HTR-8/SVneo (cell line): ENCODE data around the gene EPHB2.

Source experiments
- DNase-seq: peaks from one replicate; pipeline ENCODE4 v3.0.0; 2011; ENCODE audit warnings: low spot score, mixed read lengths; ENCODE audit not compliant: insufficient read length
- FAIRE-seq: peaks from 2 replicates; lab custom pipeline; 2011; peaks lifted over from hg19 to GRCh38; lab: Jason Lieb, UNC

The EPHB2 gene

DNA sequence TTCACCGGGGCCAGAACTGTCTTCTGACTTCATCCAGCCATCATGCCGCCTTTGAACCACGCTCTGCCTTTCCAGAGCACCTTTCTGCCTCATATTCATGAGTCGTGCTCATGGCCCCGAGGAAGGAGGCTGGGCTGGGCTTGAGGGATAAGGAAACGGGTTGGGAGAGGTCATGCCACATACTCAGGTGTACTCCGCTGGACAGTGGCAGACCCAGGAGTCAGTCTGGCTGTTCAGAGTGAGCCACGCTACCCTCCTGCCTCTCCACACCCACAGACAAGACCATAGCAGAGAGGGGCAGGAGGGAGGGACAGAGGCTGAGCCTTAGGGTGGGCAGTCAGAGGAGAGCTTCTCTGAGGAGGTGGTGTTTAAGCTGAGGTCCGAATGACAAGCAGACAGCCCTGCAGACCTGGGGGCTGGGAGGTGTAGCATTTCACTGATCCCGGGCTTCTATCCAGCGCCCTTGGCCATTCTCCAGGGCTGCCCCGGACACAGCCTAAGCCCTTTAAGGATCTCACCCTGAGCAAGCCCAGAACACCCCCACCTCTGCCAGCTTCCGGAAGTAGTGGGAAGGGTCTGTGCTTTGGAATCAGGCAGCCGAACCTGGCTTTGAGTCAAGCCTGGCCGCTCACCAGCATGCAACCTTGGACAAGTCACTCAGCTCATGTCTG is 159.7 kb downstream of the EPHB2 start:
- DNase-seq = no peak
- no peak for FAIRE-seq

DNA sequence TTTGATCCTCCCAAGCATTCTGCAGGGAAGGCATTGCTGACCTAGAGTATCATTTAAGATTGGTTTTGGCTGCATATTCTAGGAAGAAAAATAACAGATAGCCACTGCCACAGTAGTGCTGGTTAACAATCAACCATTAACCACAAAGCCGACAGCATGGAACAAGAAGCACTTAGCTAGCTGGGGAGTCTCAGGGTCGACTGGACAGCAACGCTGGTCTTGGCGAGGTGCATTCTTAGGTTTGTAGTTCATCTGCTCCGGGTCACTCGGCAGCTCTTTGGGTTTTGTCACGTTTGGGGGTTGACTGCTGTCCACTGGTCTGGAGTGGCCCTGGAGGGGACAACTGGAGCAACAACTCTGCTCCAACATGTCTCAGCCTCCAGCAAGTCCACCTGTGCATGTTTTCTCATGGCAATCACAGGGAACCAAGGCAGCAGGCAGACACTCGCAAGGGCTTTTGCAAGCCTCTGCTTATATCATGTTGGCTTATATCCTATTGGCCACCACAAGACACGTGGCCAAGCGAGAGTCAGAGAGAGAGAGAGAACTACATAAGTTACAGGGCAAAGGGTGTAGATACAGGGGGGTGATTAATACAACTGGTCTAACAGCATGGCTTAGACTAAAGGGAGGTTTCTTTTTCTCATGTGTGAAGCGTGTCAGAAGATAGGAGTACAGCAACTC is 162.5 kb downstream of the EPHB2 start:
- FAIRE-seq (no peak), DNase-seq (no peak)

DNA sequence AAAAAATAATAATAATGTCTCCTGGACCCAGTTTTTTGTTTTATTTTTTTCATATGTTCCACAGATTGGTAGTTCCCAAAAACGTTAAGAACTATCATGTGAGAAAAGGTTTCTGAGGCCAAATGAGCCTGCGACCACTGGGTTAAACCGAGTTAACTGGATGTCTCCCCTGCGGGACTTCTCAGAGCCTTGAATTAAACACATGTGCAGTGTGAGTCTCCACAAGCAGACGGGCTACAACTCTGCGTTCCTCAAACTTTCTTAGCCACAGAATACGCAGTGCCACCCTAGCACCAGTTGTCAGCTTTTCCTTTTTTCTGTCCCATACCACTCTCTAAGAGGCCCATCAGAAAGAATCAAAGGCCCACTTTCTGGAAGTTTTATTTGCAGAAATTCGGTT is 164.1 kb downstream of the EPHB2 start:
- no peak for FAIRE-seq
- no peak for DNase-seq

DNA sequence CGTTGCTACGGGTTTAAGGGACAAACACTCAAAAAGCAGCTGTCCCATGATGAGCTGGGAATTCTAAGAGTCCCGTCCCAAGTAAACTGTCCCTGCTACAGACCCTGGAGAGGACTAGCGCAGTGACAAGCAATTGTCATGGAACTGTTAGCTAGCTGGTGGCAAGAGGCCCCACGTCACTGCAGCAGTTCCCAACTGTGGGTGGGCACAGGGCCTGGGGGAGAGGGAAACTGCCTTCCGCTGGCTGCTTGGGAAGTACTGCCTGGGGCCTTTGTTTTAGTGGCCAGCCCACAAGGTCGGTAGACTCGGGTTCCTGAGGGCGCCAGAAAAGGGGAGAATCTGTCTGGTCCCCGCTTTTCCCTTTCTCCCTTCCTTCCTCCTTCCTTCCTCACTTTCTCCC is 164.6 kb downstream of the EPHB2 start:
- FAIRE-seq = no peak

DNA sequence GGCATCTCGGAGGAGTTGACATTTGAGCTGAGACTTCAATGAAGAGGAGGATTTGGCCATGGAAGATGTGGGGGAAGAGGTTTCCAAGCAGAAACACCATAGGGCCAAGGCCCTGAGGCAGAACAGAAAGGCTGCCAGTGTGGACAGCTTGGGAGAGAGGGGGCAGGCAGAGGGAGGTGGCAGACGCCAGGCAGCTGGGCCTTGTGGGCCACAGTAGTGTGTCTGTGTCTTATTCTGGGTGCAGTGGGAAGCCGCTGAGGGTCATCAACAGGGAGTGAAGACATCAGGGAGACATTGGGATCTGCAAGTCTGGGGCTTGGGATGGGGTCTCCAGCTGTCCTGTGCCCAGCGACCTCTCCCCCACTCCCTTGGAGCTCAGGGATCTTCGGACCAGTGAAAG is 165.2 kb downstream of the EPHB2 start:
- FAIRE-seq (no peak), DNase-seq (no peak)

More for the DNA sequence above, 164.6 kb downstream of the EPHB2 start:
- DNase-seq = no peak

DNA sequence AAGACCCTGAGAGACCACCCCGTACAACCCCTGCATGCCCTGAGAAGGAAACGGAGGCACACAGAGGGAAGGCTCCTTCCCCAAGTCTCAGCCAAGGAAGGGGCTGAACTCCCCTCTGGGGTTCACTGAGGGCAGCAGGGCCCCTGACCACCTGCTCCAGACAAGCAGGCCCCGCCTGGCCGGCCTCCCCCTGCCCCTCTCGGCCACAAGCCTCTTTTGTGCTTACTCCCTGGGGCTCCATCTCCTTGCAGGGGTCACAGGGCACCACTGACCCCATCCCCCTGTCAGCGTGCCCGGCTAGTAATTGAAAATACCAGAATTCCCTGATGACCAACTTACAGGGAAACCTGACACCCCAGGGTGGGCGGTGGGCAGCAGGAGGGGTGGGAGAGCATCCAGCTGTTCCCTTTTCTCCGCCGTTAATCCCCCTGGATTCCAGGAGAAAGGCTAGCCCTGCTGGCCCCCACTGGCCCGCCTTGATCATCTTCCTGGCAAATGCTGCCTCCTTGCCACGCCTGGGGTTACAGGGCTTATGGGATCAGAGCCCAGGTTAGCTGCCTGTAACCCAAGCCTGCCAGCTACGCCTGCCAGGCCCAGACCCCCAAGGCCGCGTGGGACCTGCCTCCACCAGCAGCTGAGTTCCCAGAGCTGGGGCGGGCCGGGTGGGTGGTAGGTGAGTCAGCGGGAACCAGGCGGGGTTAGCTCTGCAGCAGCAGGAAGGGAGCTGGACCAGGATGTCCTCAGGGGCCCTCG is 165.9 kb downstream of the EPHB2 start:
- peak; percentile 86 for FAIRE-seq
- DNase-seq = peak; percentile 71

DNA sequence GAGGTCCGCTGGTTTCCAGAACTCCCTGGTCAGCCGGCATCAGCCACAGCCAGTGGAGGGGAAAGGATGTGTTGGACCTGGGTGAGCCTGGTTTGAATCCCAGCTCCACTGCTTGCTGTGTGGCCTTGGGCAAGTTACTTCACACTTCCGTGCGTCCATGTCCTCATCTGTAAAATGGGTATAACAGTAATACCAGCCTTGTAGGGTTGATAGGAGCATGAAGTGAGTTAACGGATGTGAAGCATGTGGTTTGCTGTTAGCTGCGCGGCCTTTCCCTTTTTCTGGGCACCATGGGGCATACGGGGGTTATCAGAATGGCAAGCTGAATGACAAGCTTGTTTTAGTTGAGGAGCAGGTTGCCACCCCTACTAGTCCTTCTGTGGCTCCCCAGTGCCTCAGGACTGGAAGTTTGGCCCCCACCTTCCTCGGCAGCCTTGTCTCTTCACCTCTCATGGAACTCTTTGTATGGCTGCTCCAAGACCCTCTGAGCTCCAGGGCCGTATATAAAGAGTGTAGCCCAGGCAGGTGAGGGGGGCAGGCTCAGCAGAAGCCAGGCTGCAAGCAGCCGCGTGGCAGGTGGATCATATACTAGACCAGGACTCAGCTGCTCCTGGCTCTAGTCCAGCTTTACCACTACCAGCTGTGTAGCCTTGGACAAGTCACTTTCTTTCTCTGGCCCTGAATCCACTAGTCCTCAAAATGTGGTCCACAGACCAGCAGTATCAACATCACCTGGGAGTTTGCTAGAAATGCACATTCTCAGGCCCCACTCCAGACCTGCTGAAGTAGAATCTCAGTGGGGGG is 166.7 kb downstream of the EPHB2 start:
- DNase-seq (no peak), FAIRE-seq (no peak)

DNA sequence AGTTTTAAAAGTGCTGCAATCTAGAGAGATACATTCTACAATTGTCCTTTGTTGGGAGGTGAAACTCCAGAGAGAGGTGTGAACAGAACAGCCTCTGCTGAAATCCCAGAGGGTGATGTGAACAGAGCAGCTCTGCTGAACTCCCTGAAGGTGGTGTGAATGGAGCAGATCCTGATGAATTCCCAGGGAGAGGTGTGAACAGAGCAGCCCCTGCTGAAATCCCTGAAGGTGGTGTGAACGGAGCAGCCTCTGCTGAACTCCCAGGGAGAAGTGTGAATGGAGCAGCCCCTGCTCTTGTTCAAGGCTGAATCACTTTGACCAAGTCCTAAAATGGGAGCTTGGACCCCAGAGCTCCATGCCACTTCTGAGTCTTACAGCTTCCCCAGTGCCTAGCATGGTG is 167.3 kb downstream of the EPHB2 start:
- FAIRE-seq (no peak), DNase-seq (no peak)

DNA sequence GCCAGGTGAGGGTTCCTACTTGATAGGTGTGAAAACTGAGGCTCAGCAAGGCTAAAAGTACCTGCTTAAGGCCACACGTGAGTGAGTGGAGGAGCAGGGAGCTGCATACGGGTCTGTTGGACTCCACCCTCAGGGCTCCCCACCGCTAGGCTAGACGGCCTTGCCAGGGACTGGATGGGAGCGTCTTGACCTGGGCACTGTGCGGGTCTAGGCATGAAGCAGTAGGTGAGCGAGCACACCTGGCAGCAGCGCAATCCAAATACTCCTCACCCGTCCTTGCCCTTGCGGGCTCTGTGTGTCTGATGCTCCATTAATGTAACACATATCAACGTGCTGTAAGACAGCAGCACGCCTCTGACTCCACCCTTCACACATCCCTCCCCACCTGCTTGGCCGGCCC is 168.0 kb downstream of the EPHB2 start:
- DNase-seq (no peak), FAIRE-seq (no peak)

DNA sequence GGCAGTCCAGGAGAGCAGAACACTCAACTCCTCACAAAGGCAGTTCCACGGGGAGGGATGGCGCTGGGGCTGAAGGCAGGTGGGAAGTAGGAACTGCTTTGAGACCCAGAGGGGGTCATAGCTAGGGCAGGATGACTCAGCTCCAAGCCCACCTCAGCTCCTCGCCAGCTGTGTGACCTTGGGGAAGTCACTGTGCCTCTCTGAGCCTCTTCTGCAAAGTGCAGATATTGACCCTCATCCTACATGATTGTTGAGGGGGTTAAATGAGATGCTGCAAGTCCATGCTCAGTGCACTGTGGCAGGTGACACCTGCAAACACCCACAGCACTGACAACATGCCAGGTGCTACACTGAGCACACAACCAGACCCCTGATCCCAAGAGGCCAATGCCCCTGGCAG is 168.8 kb downstream of the EPHB2 start:
- no peak for FAIRE-seq

DNA sequence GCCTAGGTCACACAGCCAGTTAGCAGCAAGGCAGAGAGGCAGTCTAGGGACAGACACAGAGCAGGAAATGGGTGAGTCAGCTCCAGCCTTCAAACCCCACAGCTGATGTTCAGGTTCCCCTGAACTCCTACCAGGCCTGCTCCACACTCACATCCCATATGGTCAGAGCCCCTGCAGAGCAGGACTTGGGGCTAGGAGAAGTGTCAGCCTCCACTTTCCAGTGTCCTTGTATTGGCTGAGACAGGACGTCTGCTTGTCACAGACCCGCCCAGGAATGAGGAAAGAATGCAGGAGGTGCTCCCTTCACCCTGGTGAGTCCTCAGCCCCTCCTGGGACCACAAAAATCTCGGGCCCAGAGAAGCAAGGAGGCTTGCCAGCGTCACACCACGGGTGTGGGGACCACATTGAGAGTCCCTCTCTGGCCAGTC is 169.5 kb downstream of the EPHB2 start:
- FAIRE-seq = no peak
- DNase-seq = peak; percentile 31

More for the DNA sequence above, 168.8 kb downstream of the EPHB2 start:
- DNase-seq = no peak

DNA sequence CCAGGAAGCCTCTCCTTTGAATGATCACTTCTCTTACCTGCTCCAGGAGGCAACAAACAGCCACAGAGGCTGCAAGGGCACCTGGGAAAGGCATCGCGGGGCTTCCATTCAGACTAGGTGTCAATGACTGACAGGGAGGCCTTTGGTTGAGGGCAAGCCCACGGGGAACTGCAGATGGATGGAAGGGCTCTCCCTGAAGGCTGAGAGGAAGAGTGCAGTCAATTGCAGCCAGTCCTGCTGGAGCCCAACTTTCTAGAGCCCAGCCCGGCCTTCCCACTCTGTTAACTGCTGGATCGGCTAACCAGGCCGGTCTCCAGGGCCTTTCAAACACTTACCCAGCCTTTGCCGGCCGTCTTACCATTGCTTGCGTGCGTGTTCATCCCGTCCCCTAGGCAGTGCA is 172.8 kb downstream of the EPHB2 start:
- FAIRE-seq (no peak), DNase-seq (no peak)

DNA sequence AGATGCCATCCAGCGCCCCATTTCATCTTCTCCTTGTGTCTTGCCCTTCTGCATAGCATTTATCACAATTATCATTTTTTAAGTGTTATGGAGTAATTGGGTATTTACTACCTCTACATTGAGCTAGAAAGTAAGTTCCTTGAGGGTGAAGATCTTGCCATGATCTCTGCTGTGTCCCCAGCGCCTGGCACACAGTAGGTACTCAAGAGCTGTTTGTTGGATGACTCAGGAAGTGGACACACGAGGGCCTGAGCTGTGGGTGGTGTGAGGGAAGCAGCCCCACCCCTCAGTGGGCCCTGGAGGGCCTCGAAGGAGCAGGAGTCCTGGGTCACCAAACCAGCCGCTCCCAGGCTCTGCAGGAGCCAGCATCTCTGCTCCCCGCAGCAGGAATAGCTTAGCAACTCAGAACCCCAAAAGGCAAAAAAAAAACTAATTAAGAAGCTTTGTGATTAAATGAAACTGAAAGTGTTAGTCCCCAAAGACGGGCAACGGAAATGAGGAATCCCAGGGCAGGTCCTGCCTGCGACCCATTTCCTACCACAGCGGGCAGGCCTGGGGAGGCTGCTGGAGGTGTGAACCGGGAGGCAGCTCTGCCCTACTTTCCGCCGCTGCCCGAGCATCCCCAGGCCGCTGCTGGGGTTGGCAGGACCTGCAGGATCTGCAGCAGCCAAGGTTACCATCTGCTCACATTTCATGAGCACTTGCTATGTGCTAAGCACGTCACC is 174.3 kb downstream of the EPHB2 start:
- no peak for FAIRE-seq

DNA sequence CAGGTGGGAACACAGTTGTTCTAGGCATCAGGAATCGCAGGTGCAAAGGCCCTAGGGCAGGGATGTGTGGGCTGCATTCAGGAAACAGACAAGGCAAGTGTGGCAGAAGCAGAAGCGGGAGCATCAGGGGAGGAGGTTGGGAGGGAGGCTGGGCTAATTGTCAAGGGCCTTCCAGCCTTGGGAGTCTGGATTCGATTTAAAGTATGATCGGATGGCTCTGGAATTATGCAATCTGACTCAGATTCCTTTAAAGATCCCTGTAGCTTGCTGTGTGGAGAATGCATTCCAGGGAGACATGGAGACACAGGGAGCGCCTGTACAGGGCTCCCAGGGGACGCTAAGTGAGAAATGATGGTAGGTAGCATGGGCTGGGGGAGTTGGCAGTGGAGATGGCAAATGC is 175.6 kb downstream of the EPHB2 start:
- FAIRE-seq (no peak), DNase-seq (no peak)

More for the DNA sequence above, 174.3 kb downstream of the EPHB2 start:
- DNase-seq = no peak

DNA sequence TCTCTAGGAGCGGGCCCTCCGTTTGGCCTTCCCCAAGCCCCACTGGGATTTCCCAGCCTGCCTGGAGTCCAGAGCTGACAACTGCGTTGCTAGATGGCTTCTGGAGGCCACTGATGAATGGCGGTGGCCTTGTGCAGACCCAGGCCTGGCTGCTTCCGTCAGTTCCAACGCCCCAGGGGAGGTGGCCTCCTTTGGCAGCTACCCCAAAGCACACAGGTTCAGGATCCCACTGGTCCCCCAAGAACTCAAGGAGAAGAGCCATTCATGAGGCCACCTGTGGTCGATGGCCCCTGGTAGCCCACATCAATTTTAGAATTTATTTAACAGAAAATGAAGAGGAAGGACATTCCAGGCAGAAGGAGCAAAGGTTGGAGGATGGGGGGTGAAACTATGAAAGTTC is 176.9 kb downstream of the EPHB2 start:
- DNase-seq (no peak), FAIRE-seq (no peak)

DNA sequence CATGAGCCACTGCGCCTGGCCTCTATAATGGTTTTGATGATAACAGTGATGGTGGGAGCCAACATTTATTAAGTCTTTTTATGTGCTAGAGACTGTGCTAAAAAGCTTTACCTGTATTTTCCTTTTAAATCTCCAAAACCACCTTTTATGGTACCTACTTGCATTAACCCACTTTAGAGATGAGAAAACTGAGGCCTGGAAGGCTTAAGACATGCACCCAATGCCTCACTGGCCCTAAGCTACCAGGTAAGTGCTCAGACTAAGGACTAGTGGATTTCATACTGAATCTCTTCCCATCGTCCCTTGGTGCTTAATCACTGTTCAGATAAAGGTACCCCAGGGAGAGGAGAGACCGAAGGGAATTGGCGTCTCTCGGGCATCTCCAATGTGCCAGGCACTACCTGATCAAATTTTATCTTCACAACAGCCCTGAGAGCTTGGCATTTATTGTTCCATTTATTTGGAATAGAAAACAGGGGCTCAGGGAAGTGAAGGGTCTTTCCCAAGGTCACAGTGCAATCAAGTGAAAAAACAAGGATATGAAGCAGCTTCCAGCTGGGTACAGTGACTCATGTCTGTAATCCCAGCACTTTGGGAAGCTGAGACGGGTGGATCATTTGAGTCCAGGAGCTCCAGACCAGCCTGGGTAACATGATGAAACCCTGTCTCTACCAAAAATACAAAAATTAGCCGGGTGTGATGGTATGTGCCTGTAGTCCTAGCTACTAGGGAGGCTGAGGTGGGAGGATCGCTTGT is 177.9 kb downstream of the EPHB2 start:
- DNase-seq = no peak
- FAIRE-seq = no peak

DNA sequence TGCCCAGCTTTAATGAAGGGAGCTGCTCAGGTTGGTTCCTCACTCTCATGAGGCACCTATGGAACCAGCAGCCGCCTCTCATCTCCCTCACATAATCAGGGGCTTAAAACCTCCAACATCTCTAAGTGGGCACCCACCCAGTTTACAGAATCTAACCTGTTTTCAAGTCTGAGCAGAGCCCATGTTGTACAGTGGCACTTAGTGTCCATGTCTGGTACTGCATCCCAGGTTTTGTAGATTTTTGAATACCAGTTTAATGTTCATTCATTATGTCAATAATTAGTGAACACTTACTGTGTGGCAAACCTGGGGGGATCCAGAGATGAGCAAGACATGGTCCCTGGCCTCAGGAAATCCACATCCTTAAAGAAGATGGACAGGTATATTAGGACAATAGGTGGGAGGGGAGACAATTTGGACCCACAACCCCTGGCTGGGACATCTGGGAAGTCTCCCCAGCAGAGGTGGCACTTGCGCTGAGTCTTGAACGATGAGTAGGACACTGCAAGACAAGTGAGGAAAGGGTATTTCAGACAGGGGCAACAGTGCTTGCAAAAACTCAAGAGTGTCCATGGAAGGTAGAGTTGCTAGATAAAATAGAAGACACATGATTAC is 178.7 kb downstream of the EPHB2 start:
- FAIRE-seq (no peak), DNase-seq (peak; percentile 49)

DNA sequence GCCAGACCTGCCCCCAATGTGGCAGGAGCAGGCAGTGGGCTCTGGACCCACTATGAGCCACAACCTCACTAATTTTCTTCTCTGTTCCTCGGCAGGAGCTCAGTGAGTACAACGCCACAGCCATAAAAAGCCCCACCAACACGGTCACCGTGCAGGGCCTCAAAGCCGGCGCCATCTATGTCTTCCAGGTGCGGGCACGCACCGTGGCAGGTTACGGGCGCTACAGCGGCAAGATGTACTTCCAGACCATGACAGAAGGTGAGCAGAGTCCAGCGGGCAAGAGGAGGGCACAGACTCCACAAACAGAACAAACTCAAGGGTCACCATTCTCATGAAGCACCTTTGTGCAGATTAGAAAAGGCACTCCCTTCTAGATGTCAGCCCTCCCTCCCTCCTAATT is 182.2 kb downstream of the EPHB2 start:
- no peak for DNase-seq
- FAIRE-seq = no peak

DNA sequence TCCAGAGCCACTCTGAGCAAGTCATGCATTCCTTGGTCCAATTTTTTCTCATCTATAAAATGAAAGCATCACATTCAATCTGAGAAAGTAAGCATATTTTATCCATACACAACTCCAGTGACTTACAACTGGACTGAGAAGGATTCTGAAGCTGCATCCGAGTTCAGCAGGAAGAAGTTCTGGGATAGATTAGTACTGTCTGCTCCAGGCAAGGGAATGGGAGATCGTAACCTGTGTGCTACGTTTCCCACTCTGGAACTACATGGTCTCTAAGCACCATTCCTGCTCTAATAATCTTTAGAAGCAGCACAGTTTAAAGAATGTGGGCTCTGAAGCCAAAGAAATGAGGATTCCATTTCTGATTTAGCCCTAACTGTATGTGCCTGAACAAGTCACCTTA is 182.7 kb downstream of the EPHB2 start:
- FAIRE-seq = no peak
- no peak for DNase-seq
